OCI-LY1 (cell line): ENCODE data around the gene DCC.

Experiments used
- H2AFZ ChIP-seq: fragments of 200-600 bp; sonication (generic), shearing (Covaris generic); 2 replicates; pipeline ENCODE4 v1.6.0; 2014; ENCODE audit warnings: antibody characterized with exemption, mild to moderate bottlenecking, low read length
- H3F3A ChIP-seq: fragments of 200-600 bp; sonication (generic), shearing (Covaris generic); 2 replicates; pipeline ENCODE4 v1.6.0; 2014; ENCODE audit warnings: mild to moderate bottlenecking, antibody characterized with exemption, low read length, moderate library complexity; ENCODE audit not compliant: insufficient read depth
- H3K27ac ChIP-seq: fragments of 200-600 bp; sonication (generic); 2 replicates; pipeline ENCODE4 v1.5.1; 2014; ENCODE audit warnings: low read length, mixed run types, mild to moderate bottlenecking, low read depth; ENCODE audit not compliant: poor library complexity, severe bottlenecking
- H3K27me3 ChIP-seq: fragments of 200-600 bp; sonication (generic); 2 replicates; pipeline ENCODE4 v1.6.0; 2014; ENCODE audit warnings: antibody characterized with exemption, mild to moderate bottlenecking, low read length, moderate library complexity; ENCODE audit not compliant: insufficient read depth
- H3K36me3 ChIP-seq: fragments of 200-600 bp; sonication (generic); 2 replicates; pipeline ENCODE4 v1.6.1; 2014; ENCODE audit warnings: mild to moderate bottlenecking, antibody characterized with exemption, low read length, moderate library complexity, mixed read lengths; ENCODE audit not compliant: insufficient read depth
- H3K4me1 ChIP-seq: fragments of 200-600 bp; sonication (generic); 2 replicates; pipeline ENCODE4 v1.5.1; 2014; ENCODE audit warnings: mild to moderate bottlenecking, low read length, moderate library complexity; ENCODE audit not compliant: insufficient read depth, severe bottlenecking
- H3K4me2 ChIP-seq: fragments of 200-600 bp; sonication (generic), shearing (Covaris generic); 2 replicates; pipeline ENCODE4 v1.6.1; 2014; ENCODE audit warnings: low read length
- H3K4me3 ChIP-seq: fragments of 200-600 bp; sonication (generic); 2 replicates; pipeline ENCODE4 v1.5.1; 2014; ENCODE audit warnings: low read length, low read depth, mild to moderate bottlenecking, mixed read lengths; ENCODE audit not compliant: poor library complexity, severe bottlenecking
- H3K79me2 ChIP-seq: fragments of 200-600 bp; shearing (Covaris generic); 2 replicates; pipeline ENCODE4 v1.6.1; 2016; ENCODE audit warnings: mixed run types, low read length, mixed read lengths; ENCODE audit not compliant: insufficient read depth
- H3K9ac ChIP-seq: fragments of 200-600 bp; sonication (generic), shearing (Covaris generic); 2 replicates; pipeline ENCODE4 v1.6.1; 2014; ENCODE audit warnings: mild to moderate bottlenecking, low read length, mixed read lengths
- H3K9me2 ChIP-seq: fragments of 200-600 bp; sonication (generic), shearing (Covaris generic); 2 replicates; pipeline ENCODE4 v1.6.1; 2014; ENCODE audit warnings: low read depth, mild to moderate bottlenecking, low read length, mixed read lengths
- H3K9me3 ChIP-seq: fragments of 200-600 bp; shearing (Covaris generic); 2 replicates; pipeline ENCODE4 v1.6.1; 2014; ENCODE audit warnings: low read length, mixed read lengths
- H4K20me1 ChIP-seq: fragments of 200-600 bp; sonication (generic), shearing (Covaris generic); 2 replicates; pipeline ENCODE4 v1.6.0; 2016; ENCODE audit warnings: mild to moderate bottlenecking, low read length; ENCODE audit not compliant: insufficient read depth
- EZH2 ChIP-seq: fragments of 200-600 bp; sonication (generic), shearing (Covaris generic); IDR thresholded peaks from 2 replicates; pipeline ENCODE4 v1.8.0; 2017; ENCODE audit warnings: borderline replicate concordance, mixed run types, mild to moderate bottlenecking, antibody characterized with exemption, low read length, moderate library complexity, mixed read lengths
- TF ChIP-seq, protein P1 (sequence below): fragments of 200-600 bp; sonication (generic), shearing (Covaris generic); IDR thresholded peaks from 2 replicates; pipeline ENCODE4 v1.5.1; 2017; ENCODE audit warnings: mild to moderate bottlenecking, antibody characterized with exemption, low read length, moderate library complexity, mixed read lengths

The DCC gene

GRCh38 chr18:52339891-52340371, at the start of gene DCC:
TSS of gene DCC (plus strand) at chr18:52340197. CDS start at chr18:52340788, 591 bp downstream.
- H3K4me2 ChIP-seq: no peak within 1 kb of the TSS
- H3K27ac ChIP-seq: no peak within 1 kb of the TSS
- no peaks in the 10 kb centered on the region for H3K36me3 ChIP-seq
- H2AFZ ChIP-seq: no peak within 1 kb of the TSS
- no peaks in the 10 kb centered on the region for H4K20me1 ChIP-seq
- no peaks in the 10 kb centered on the region for H3K27me3 ChIP-seq
- no peaks in the 10 kb centered on the region for H3K4me1 ChIP-seq
- no peak within 1 kb of the TSS for H3K9ac ChIP-seq
- H3F3A ChIP-seq: no peaks in the 10 kb centered on the region
- no peak within 1 kb of the TSS for H3K4me3 ChIP-seq
- H3K9me3 ChIP-seq: no peaks in the 10 kb centered on the region
- H3K9me2 ChIP-seq: no peaks in the 10 kb centered on the region
- no peaks in the 10 kb centered on the region for H3K79me2 ChIP-seq
- TF ChIP-seq EZH2: no peak
- TF ChIP-seq, protein P1, sequence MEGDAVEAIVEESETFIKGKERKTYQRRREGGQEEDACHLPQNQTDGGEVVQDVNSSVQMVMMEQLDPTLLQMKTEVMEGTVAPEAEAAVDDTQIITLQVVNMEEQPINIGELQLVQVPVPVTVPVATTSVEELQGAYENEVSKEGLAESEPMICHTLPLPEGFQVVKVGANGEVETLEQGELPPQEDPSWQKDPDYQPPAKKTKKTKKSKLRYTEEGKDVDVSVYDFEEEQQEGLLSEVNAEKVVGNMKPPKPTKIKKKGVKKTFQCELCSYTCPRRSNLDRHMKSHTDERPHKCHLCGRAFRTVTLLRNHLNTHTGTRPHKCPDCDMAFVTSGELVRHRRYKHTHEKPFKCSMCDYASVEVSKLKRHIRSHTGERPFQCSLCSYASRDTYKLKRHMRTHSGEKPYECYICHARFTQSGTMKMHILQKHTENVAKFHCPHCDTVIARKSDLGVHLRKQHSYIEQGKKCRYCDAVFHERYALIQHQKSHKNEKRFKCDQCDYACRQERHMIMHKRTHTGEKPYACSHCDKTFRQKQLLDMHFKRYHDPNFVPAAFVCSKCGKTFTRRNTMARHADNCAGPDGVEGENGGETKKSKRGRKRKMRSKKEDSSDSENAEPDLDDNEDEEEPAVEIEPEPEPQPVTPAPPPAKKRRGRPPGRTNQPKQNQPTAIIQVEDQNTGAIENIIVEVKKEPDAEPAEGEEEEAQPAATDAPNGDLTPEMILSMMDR: no peak

DNA sequence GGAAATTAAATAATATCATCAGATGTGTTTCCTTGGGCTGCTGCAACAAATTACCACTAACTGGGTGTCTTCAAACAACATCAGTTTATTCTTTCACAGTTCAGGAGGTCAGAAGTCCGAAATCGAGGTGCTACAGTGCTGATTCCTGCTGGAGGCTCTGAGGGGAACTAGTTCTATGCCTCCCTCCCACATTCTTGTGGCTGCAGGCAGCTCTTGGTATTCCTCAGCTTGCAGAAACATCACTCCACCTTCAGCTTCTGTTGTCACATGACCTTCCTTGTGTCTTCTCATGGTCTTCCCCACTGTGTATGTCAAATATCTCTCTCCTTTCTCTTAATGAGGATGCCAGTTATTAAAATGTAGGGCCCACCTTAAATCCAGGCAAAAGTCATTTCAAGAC, 29.3 kb upstream of the DCC start:
- Histone ChIP-seq H3K36me3 (no peaks in the 10 kb centered on the region), H3K27me3 (no peaks in the 10 kb centered on the region), H3K9me3 (no peaks in the 10 kb centered on the region), H3F3A (no peaks in the 10 kb centered on the region), H3K79me2 (no peaks in the 10 kb centered on the region), H3K4me2 (no peak overlapping the region), H4K20me1 (no peaks in the 10 kb centered on the region), H3K4me3 (no peak overlapping the region), H2AFZ (no peak overlapping the region), H3K27ac (no peak overlapping the region), H3K4me1 (no peaks in the 10 kb centered on the region), H3K9me2 (no peaks in the 10 kb centered on the region), H3K9ac (no peak overlapping the region)
- no peak for TF ChIP-seq EZH2
- TF ChIP-seq, protein P1: no peak

DNA sequence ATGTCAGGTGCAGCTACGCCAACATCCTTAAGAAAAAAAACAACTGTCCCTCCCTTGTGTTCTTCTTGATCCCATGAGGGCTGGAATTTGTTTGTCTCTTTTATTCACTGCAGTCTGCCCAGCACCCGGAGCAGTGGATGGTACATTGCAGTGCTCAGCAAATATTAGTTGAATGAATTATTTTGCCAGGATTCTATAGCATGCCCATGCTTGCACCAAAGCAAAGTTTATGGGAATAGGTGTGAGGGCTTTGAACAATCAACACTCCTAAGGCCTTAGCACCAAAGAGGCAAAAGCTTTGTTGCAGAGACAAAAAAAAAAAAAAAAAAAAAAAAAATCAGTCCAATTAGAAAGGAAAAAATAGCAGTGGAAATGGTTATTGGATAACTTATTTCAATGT, 28.7 kb upstream of the DCC start:
- H3K36me3 ChIP-seq: no peaks in the 10 kb centered on the region
- H3K9ac ChIP-seq: no peak overlapping the region
- no peaks in the 10 kb centered on the region for H3F3A ChIP-seq
- no peaks in the 10 kb centered on the region for H3K9me2 ChIP-seq
- no peaks in the 10 kb centered on the region for H4K20me1 ChIP-seq
- H3K9me3 ChIP-seq: no peaks in the 10 kb centered on the region
- TF ChIP-seq EZH2: no peak
- TF ChIP-seq, protein P1: no peak
- H2AFZ ChIP-seq: no peak overlapping the region
- no peaks in the 10 kb centered on the region for H3K4me1 ChIP-seq
- no peak overlapping the region for H3K27ac ChIP-seq
- H3K27me3 ChIP-seq: no peaks in the 10 kb centered on the region
- H3K4me2 ChIP-seq: no peak overlapping the region
- H3K79me2 ChIP-seq: no peaks in the 10 kb centered on the region
- no peak overlapping the region for H3K4me3 ChIP-seq
